ENCODE results near the gene ABHD17B.
A peak's percentile ranks its signal among the peaks of the same experiment; 100 is the strongest.

ABHD17B gene

DNA sequence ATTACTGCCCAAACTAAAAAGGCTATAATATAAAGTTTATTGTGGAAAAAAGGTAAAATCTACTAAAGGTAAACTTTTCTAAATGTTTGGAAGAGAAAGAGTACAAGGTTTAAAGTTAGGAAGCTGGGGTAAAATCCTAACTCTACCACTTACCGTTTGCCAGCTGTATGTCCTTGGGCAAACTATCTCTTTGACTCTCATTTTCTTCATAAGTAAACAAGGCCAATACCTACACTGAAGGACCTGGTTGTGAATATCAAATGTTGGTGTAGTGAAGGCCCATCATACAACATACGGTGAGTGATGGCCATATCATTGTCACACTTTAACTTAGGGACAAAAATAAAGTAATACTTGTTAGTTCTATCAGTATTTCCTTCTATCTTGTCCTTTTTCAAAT is 34.9 kb downstream of the ABHD17B start:
- no peak for FAIRE-seq

DNA sequence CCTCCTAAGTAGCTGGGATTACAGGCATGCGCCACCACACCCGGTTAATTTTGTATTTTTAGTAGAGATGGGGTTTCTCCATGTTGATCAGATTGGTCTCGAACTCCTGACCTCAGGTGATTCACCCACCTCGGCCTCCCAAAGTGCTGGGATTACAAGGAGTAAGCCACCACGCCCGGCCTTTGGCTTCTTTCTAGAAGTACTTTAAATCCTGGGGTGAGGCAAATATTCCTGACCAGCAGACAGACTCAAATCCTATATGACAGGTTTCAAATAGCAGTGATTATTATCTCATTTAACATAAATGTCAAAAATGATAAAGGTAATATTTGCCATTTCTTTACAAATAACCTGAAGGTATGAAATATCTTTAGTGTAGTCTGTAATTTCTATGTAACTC is 35.6 kb downstream of the ABHD17B start:
- no peak for FAIRE-seq

DNA sequence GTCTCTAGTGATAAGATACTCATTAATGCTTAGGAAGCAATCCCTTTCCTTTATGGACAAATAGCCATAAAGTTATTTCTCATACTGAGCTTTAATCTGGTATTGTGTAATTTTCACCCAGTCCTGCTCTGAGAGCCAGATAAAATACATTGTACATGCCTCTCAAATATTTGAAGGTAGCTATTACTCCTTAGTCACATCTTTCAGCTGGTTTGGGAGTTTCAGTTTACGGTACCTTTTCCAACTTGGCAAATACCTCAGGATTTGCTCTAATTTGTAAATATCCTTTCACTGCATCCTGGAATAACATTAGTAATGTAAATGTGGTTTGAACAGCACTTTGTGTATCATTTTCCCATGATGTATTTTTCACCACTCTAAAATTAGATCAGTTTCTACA is 47.4 kb downstream of the ABHD17B start:
- no peak for FAIRE-seq

DNA sequence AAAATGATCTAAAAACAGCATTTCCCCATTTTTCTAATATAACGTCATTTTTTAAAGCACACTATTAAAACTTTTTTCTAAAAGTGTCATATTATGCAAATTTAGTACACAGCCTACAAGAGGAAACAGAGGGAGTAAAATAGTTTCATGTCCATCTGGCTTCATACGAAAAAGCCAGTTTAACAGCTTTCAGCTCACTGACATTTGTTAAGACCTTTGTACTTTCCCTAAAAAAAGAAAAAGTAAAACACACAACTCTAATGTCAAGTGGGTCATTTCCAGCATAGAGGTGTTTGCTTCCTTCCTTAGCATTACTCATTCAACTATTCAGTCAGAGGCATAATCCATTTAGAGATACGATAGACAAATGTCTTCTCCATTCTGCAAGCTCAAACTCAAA is 49.4 kb downstream of the ABHD17B start:
- no peak for FAIRE-seq

GRCh38 chr9:71859939-71860338 is 51.1 kb downstream of the ABHD17B start:
- no peak for FAIRE-seq

GRCh38 chr9:71858812-71859211 is 52.2 kb downstream of the ABHD17B start:
- no peak for FAIRE-seq

DNA sequence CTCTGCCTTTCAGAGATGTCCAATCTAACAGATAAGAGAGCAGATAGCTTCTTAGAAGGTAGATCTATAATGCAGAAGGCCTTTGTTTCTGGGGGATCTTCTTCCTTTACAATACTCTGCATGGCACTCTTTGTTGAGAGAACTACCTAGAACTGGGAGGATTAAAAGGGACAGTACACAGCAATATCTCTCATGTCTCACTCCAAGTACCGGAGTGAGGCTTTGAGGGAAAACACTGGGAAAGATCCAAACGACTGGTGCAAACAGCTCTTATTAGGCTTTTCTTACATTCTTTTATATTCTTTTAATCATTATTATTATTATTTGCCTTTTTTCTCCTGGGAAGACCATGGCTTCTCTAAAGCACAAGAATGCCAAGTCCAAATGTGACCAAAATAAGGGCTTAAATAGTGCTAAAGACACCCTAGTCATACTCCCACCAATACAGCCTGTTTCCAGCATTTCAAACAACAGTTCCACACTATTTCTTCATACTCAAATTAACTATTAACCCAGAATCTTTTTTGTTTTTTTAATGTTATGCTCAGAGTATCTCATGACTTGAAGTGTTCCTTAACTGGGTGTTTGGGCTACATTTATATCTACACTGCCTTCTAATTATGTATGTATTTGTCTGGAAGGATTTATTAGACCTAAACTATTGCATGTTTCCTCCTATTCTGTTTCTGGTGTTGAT is 52.7 kb downstream of the ABHD17B start:
- no peak for FAIRE-seq

DNA sequence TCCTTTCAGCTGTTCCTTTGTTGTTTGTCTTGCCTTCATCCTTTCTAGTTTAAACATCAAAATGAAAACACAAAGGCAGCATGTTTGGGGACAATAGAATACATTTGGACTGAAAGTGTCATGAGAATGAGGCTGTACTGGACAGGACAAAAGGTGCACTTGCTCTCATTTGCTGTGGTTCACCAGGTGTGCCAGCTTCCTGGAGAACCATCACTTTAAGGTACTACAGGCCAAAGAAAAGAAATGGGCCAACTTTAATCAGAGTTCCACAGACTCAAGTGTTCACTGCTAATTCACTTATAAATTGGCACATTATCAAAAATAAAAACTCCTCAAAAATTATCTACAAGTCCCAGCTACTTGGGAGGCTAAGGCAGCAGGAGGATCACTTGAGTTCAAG is 53.8 kb downstream of the ABHD17B start:
- FAIRE-seq, result no peak

- FAIRE-seq, result no peak
Measured at GRCh38 chr9:71854811-71855210, 56.2 kb downstream of the ABHD17B start.

DNA sequence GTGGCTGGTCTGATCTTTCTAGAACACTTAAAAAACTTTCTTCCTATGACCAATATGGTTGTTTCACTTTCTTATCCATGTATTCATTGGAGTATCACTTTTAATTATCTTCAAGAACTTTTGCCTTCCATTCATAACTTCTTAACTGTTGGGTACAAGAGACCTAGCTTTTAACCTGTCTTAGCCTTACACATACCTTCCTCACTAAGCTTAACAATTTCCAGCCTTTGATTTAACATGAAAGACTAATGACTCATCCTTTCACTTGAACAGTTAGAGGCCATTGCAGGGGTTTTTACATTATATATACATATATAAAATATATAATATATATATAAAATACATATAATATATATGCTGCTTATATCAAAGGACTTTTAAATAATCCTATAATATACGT is 57.9 kb downstream of the ABHD17B start:
- FAIRE-seq, result no peak

DNA sequence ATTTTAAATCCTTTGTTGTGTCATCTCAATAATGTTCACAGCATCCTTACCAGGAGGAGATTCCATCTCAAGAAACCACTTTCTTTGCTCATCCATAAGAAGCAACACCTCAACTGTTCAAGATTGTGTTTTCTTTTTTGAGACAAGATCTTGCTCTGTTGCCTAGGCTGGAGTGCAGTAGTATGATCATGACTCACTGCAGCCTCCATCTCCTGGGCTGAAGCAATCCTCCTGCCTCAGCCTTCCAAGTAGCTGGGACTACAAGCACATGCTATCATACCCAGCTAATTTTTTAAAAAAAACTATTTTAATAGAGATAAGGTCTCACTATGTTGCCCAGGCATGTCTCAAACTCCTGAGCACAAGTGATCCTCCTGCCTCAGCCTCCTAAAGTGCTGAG is 60.0 kb downstream of the ABHD17B start:
- no peak for FAIRE-seq

GRCh38 chr9:71847892-71848291 is 63.1 kb downstream of the ABHD17B start:
- no peak for FAIRE-seq

- no peak for FAIRE-seq
Measured at GRCh38 chr9:71844808-71845207, 66.2 kb downstream of the ABHD17B start.

DNA sequence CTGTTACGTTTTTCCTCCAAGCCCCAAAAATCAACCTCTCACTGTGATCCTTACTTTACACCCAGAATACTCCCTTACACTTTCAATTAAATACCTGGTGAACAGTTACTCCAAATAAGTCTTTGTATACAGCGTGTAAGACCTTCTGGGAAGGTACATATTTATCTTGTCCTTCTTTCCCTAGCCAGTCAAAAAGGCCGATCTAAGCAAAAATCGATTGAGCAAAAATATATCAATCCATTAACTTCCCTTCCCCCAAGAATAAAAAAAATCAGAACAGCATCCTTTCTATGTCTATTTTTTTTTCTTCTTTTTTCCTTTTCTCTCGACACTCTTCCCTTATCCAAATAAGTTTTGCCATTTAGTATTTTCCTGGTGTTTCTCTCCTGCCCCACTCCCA is 71.3 kb downstream of the ABHD17B start:
- no peak for FAIRE-seq

DNA sequence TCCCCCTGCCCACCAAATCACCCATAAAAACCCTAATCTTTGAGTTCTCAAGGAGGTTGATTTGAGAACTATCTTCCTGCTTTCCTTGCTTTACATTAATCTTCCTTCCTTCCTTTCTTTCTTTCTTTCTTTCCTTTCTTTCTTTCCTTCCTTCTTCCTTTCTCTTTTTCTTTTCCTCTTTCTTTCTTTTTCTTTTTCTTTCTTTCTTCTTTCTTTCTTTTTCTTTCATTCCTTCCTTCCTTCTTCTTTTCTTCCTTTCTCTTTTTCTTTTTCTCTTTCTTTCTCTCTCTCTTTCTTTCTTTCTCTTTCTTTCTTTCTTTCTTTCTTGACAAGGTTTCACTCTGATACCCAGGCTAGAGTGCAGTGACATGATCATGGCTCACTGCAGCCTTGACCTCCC is 75.4 kb downstream of the ABHD17B start:
- FAIRE-seq, result no peak

GRCh38 chr9:71830929-71831328 is 80.1 kb downstream of the ABHD17B start:
- FAIRE-seq, result no peak

DNA sequence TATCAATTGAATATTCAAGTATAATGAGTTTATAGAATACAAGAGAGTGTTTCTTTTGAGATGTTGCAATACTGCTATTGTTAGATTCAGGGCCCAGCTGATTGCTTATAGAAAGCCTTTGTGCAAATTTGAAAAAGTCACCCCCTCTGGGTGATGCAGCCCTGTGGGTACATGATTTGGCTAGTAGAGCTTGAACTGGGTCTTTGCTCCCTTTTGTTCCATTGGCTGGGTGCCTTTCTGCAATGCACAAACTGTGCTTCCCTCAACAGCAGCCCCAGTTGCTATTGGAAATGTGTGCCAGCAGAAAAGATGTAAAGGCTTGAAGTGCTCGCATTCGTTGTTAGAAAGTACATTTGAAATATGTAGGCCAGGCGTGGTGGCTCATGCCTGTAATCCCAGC is 80.8 kb downstream of the ABHD17B start:
- FAIRE-seq, result no peak

DNA sequence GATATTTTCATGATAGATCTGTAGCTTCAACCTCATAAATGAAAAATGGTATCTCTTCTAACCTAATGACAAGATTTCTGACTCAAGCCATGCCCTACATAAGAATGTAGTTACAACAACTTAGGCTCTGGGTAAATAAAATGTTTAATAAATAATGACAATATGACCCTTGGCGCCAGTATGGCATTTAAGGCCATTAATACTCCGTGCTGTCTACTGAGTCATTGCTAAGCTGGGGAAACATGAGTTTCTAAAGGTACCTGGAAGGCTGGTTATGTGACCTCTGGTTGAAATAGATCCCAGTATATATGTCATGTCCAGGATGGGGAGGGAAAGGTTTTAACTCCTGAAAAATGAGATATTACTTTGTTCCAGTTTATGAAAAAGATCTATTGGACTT is 84.7 kb downstream of the ABHD17B start:
- no peak for FAIRE-seq

GRCh38 chr9:71824257-71824656 is 86.7 kb downstream of the ABHD17B start:
- no peak for FAIRE-seq

DNA sequence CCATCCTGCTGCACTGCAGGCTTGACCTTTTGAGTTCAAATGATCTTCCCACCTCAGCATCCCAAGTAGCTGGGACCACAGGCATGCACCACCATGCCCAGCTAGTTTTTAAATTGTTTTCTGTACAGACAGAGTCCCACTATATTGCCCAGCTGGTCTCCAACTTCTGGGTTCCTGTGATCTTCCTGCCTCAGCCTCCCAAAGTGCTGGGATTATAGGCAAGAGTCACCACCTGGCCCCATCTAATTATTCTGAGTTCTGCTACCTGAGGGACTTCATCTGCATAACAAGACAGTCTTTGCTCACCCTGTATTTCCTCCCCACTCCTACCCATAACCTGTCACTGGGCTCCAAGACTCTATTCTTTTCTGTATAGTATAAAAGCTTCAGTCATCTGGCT is 88.1 kb downstream of the ABHD17B start:
- FAIRE-seq, result no peak

- no peak for FAIRE-seq
Measured at GRCh38 chr9:71822456-71822855, 88.5 kb downstream of the ABHD17B start.

DNA sequence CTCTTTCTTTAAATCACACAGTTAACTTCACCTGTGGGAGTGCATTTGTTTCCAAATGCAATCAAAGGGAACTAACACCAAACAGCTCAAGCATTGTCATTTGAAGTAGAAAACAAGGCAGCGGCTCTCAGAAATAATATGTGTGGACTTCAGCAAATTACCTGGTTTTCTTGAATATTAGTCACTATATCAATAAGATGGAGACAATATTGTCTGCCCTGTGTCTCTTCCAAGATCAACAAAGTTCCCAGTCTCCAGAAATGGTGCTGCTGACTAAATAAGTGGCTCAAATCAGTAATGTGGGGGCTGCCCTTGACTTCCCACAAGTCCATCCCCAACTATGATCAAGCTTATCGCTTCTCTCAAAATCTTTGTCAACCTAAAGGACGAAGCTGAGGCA is 89.6 kb downstream of the ABHD17B start:
- FAIRE-seq, result no peak

- no peak for FAIRE-seq
Measured at GRCh38 chr9:71820403-71820921, 90.5 kb downstream of the ABHD17B start.

DNA sequence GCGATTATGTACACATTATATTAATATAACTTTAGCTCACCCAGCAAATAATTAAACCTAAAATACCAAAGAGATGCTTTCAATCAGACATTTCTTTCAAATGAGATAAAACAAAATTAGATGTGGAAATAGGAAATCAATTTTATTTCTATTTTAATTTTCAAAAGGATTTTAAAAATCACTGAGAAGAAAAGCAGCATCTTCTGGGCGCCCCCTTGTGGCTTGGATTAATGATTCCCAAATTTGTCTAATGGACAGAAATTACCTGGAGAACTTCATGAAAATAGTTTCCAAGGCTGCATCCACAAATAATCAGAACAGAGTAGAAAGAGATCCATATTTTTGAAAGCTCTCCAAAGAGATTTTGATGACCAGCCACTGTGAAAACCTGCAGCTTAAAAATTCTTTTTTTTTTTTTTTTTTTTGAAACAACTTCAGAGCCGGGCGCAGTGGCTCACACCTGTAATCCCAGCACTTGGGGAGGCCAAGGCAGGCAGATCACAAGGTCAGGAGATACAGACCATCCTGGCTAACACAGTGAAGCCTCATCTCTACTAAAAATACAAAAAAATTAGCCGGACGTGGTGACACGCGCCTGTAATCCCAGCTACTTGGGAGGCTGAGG is 91.8 kb downstream of the ABHD17B start:
- FAIRE-seq, result peak; percentile 90
